GM18861 (cell line): Measurements from ENCODE around the gene MKRN3.
"Not testable (repeated sequence)": the region's sequence is repeated elsewhere in the genome, so short reads cannot be mapped to it uniquely, and the experiment has no call there.

ENCODE experiments used
- ATAC-seq: cut with Tn5 transposase; IDR thresholded peaks from one replicate; pipeline ENCODE4 v1.9.1; 2021; ENCODE audit not compliant: unreplicated experiment

MKRN3 gene

DNA sequence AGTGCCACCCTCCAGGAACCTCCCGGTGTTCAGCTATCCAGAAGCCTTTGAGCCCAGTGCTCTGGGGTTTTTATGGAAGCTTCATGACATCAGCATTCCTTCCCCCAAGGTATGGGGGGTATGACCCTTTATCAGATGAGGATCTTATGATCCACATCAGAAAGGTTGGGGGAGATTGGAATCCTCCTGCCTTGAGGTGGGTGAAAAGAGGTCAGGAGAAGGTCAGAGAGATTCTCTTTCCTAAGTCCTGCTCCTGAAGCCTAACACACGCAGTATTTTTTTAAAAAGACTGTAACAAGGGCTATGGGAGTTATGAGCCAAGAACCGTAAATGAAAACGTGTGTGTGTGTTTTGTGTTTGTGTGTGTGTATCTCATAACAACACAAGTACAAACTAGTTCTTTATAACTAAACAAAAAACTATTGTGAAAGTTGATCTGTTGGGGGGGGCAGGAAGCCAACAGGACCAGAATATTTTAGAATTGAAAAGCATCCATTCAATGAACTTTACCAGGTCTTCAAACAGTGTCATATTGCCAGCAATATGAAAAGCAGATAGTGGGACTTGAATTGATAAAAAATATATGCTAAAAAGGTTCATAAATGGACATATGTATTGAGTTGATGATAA, 13.2 kb downstream of the MKRN3 start:
- no peak for ATAC-seq

DNA sequence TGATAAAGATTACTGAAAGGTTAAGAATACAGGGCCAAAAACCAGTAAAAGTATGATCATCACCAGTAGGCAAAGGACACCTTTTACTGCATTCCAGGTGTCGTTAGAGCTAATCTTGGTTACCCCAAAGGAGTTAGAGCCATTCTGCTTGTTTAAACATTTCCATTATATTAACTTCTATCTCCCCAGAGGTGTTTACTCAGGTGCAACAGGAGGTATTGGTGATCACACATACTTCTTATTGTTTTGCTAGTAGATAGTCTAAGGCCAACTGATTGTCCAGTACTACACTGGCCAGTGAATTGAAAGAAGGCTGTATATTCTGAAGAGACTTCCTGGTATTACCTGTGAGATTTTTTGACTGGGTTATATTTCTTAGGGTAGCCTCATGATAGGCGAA, 22.8 kb downstream of the MKRN3 start:
- ATAC-seq = no peak

DNA sequence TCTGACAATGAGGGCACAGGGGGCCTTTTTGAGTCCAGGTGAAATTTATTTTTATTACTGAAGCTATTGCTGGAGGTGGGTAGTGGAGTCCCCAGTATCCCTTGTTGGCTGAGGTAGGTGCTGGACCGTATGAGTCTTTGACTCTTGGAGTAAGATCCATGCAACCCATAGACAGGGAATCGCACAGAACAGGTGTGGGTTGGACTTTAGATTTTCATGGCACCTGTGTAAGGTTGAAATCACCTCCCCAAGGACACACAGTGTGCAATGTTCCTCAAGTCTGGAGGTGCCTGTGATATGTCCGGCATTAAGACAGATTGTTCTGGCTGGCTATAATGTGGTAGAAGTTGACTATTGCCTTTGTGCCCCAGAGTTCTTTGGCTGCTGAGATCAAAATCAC, 23.5 kb downstream of the MKRN3 start:
- no peak for ATAC-seq

DNA sequence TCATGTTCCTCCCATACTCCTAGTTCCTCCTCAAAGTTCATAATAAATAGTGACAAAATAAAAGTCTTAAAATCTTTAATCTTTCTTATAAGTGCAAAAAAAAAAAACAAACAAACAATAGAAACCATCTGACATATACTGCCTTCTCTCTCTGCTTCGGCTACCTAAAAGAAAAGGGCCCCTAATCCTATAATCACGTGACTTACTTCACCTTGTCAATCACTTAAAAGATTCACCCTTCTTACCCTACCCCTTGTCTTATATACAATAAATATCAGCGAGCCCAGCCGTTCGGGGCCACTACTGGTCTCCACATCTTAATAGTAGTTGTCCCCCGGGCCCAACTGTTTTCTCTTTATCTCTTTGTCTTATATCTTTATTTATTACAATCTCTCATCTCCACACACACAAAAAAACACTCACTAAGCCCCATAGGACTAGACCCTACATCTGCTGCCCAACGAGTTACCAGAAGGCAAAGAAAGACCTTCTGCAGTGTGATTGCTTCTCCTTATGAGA, 28.8 kb downstream of the MKRN3 start:
- ATAC-seq = no peak

DNA sequence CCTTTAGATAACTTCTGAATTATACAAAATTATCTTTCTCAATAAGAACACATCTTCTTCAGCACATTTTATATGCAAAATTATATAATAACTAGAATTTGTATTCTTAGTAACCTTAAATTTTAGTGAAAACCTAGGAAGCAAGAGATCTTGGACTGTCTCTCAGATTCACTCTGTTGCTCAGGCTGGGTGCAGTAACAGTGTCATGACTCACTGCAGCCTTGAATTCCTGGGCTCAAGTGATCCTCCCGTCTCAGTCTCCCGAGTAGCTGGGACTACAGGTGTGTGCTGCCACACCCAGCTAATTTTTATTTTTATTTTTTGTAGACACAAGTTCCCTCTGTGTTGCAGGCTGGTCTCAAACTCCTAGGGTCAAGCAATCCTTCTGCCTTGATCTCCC, 29.9 kb downstream of the MKRN3 start:
- ATAC-seq = no peak

DNA sequence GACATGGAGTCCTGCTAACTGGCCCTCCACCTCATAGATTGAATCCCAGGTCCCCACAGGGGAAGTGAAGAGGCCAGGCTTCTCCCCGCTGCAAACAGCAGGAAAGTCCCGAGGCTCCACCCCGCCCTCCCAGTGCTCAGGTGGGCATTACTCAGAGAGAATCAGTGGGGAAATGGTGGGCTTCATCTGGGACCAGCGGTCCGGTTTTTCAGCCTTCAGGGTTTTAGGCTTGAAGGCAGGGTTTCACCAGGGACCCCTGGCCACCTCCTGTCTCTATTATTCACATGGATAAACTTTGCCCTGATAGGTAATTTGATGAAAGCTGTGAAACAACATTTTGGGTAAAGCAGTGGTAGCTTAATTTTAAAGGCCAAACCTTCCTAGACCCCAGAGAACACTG, 31.3 kb downstream of the MKRN3 start:
- ATAC-seq = no peak

DNA sequence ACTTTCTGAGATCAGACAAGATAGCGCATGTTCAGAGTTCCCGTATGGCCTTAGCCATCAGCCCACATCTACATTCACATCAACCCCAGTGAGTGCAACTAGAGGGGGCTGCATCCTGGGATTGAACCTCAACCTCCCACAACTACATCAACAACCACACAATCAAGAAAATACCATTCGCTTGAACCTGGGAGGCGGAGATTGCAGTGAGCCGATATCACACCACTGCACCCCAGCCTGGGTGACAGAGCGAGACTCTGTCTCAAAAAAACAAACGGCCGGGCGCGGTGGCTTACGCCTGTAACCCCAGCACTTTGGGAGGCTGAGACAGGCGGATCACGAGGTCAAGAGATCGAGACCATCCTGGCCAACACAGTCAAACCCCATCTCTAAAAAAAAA, 31.8 kb downstream of the MKRN3 start:
- ATAC-seq = not testable (repeated sequence)

DNA sequence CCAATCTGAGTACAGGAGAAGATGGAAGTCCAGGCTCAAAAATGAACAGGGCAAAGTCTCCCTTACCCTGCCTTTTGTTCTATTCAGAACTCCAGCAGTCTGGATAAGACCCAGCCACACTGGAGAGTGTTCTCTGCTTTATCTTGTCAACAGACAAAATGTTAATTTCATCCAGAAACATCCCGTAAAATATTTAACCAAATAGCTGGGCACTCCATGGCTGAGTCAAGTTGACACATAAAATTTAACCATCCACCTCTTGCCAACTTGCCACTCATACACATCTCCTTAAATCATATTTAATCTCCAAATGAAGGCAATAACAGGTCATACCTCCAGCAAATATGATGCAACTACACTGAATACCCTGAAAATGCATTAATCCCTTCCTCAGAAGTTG, 33.6 kb downstream of the MKRN3 start:
- ATAC-seq = no peak

DNA sequence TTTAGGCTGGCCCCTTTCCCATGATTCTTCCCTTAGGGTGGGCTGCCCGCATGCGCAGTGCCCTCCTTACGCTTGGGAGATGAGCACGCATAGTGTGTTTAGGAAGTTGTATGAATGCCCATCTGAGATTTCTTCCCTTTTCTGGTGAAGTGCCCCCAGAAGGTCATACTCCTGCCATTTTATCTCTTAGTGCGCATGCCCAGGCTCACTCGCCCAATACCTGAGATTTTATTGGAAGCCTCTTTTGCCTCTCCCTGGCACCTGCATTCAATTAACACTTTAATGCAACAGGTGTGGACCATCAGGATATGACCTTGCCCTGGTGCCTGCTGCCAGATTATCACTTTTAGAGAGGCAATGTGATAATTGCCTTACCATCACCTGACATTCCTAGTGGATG, 36.6 kb downstream of the MKRN3 start:
- no peak for ATAC-seq

DNA sequence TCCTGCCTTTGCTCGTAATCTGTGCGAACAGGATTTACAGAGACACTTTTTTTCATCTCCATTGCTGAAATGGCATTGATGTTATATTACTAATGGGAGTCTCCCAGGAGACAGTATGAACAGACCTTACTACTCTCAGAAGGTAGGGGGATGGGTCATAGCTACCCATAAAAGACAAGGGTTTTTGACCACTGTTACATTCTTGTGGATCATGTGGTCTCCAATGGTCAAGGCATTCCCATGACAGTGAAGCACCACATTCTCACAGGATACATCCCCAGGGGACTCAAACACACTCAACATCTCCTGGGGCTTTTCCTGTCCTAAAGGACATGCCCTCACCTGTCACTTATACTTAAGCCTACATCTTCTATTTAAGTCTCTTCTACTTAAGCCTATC, 40.8 kb downstream of the MKRN3 start:
- ATAC-seq = no peak

DNA sequence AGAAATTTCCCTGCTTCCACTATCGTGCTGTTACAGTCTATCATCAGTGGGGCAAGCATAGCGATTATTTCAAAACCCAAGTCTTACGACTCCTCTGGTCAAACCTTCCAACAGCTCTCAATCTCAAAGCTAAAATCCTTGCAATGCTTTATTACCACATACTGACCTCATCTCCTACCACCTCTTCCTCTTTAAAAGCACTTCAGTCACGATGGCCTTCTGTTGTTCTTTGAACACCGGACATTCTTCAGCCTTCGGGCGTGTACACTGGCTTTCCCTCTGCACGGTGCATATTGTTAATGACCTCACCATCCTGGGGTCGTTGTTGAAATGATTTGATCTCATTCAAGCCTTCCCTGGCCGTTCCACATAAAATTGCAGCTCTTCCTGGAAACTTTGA, 51.1 kb downstream of the MKRN3 start:
- no peak for ATAC-seq
